Colonic mucosa (tissue), 4 donors: Measurements from ENCODE around the gene CRYBB1. TPM values are rescaled to one million over a fixed set of nuclear protein-coding genes. Genes with fewer than 3 reads are reported as not detected.
"Not testable (repeated sequence)": the region's sequence is repeated elsewhere in the genome, so short reads cannot be mapped to it uniquely, and the experiment has no call there.

Source experiments
- DNase-seq: peaks from one replicate; pipeline ENCODE4 v3.0.0-alpha.2; 2020
- H3K27ac ChIP-seq: fragments of 200-600 bp; one replicate; pipeline ENCODE4 v1.8.0; 2021
- H3K27me3 ChIP-seq: fragments of 200-600 bp; one replicate; pipeline ENCODE4 v1.8.0; 2021
- H3K36me3 ChIP-seq: fragments of 200-600 bp; one replicate; pipeline ENCODE4 v1.8.0; 2021
- H3K4me1 ChIP-seq: fragments of 200-600 bp; one replicate; pipeline ENCODE4 v1.8.0; 2021; ENCODE audit warnings: mild to moderate bottlenecking
- H3K4me3 ChIP-seq: fragments of 200-600 bp; one replicate; pipeline ENCODE4 v1.8.0; 2021
- H3K9ac ChIP-seq, 2 donors: one replicate each; pipeline ENCODE4 v1.7.0; 2013; ENCODE audit warnings: control low read depth in 2 of 2, low read depth in 2 of 2, low read length in 2 of 2
- H3K9me3 ChIP-seq: fragments of 200-600 bp; one replicate; pipeline ENCODE4 v1.8.0; 2021
- intact Hi-C: fragments of 100-400 bp; cut with DNase I; formaldehyde crosslinking; loops from one replicate; pipeline ENCODE4 v1.14.1; 2022
- total RNA-seq, 2 donors: library from RNA; stranded (reverse); fragmentation: NEBNext Ultra II Directional in 1 of 2; extraction: Animal tissue kit (Norgen Biotek cat#: 25700) in 1 of 2; gene quantifications; one replicate each; pipeline ENCODE4 v1.2.1, GENCODE V29; 2021
- TF ChIP-seq, protein P1 (sequence below): fragments of 200-600 bp; IDR thresholded peaks from one replicate; pipeline ENCODE4 v1.8.0; 2022; ENCODE audit warnings: antibody characterized with exemption, mild to moderate bottlenecking
- donor health status: healthy.
- donor health status: DM: no; HTN: no; CAD: no.
- donor health status: DM: no; HTN: no; CAD: no.

The CRYBB1 gene
- total RNA-seq, 2 donors from 2014 or later: 0.32 TPM; not detected in 1

DNA sequence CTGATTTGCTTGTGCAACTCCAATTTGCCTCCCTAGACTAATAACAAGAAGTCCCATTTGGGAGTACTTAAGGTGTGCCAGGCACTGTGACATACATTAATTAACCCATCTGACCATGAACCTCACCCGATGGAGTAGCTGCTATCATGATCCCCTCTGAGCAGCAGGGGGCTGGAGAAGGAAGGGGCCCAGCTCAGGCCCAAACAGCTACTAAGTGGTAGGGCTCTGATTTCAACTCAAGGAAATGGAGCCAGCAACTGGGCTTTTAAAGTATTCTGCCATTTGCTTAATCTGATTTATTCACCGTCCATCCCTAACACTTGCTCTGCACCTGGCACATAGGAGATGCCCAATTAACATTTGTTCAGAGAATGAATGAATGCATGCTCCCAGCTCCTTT is 1.2 kb downstream of the CRYBB1 start:
- Histone ChIP-seq H3K36me3 (no peaks in the 10 kb centered on the region), H3K9ac (no peak overlapping the region), H3K27me3 (no peaks in the 10 kb centered on the region), H3K4me1 (no peaks in the 10 kb centered on the region), H3K9me3 (no peaks in the 10 kb centered on the region), H3K27ac (no peak overlapping the region), H3K4me3 (no peak overlapping the region)
- no peak for DNase-seq
- TF ChIP-seq, protein P1, sequence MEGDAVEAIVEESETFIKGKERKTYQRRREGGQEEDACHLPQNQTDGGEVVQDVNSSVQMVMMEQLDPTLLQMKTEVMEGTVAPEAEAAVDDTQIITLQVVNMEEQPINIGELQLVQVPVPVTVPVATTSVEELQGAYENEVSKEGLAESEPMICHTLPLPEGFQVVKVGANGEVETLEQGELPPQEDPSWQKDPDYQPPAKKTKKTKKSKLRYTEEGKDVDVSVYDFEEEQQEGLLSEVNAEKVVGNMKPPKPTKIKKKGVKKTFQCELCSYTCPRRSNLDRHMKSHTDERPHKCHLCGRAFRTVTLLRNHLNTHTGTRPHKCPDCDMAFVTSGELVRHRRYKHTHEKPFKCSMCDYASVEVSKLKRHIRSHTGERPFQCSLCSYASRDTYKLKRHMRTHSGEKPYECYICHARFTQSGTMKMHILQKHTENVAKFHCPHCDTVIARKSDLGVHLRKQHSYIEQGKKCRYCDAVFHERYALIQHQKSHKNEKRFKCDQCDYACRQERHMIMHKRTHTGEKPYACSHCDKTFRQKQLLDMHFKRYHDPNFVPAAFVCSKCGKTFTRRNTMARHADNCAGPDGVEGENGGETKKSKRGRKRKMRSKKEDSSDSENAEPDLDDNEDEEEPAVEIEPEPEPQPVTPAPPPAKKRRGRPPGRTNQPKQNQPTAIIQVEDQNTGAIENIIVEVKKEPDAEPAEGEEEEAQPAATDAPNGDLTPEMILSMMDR: no peak
- intact Hi-C loops: no loop called here

DNA sequence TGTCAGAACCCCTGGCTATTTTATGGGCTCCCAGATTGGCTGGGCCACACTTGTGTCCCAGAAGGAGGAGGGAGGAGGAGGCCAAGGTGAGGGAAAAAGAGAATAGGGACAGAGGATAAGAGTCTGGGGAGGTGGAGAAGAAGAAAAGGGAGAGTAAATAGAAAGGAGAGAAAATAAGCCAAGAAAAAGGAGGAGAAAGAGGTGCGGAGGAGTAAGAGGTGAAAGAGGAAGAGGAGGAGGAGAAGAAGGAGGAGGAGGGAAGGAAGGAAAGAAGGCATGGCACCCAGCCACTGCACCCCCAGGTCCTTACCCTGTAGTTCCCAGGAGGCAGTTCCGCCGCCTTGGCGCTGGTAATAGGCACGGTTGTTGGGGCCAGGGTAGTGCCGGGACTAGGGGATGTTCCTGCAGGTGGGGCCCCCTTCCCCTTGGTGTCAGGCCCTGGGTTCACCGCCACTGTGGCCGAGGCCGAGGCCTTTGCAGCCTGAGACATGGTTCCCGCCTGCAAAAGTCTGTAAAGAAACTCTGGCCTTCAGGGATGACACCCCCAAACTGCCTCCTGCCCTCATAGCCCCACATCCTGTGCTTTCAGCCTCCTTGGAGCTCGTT is 1.9 kb downstream of the CRYBB1 start:
- Histone ChIP-seq H3K9ac (no peak overlapping the region), H3K4me3 (no peak overlapping the region), H3K27ac (no peak overlapping the region), H3K36me3 (no peaks in the 10 kb centered on the region), H3K27me3 (no peaks in the 10 kb centered on the region), H3K4me1 (no peaks in the 10 kb centered on the region), H3K9me3 (no peaks in the 10 kb centered on the region)
- intact Hi-C loops: no loop called here
- no peak for DNase-seq
- TF ChIP-seq, protein P1: no peak

GRCh38 chr22:26615149-26615548 is 2.7 kb downstream of the CRYBB1 start:
- Histone ChIP-seq H3K4me1 (no peaks in the 10 kb centered on the region), H3K9me3 (no peaks in the 10 kb centered on the region), H3K4me3 (no peak overlapping the region), H3K36me3 (no peaks in the 10 kb centered on the region), H3K9ac (no peak overlapping the region), H3K27ac (no peak overlapping the region), H3K27me3 (no peaks in the 10 kb centered on the region)
- TF ChIP-seq, protein P1: no peak
- intact Hi-C loops: no loop called here
- DNase-seq: no peak

- H3K9ac ChIP-seq: no peak overlapping the region
- no peaks in the 10 kb centered on the region for H3K36me3 ChIP-seq
- TF ChIP-seq, protein P1: no peak
- H3K27ac ChIP-seq: no peak overlapping the region
- H3K4me3 ChIP-seq: no peak overlapping the region
- H3K9me3 ChIP-seq: no peaks in the 10 kb centered on the region
- H3K27me3 ChIP-seq: no peaks in the 10 kb centered on the region
- intact Hi-C loops: no loop called here
- H3K4me1 ChIP-seq: no peaks in the 10 kb centered on the region
- DNase-seq: no peak
Observed at GRCh38 chr22:26614322-26614721, 3.5 kb downstream of the CRYBB1 start.

GRCh38 chr22:26613753-26614152 is 4.1 kb downstream of the CRYBB1 start:
- intact Hi-C loops, H3K9ac ChIP-seq, H3K27ac ChIP-seq, H3K4me1 ChIP-seq, DNase-seq, H3K4me3 ChIP-seq, H3K9me3 ChIP-seq, H3K27me3 ChIP-seq, H3K36me3 ChIP-seq: not testable (repeated sequence)

DNA sequence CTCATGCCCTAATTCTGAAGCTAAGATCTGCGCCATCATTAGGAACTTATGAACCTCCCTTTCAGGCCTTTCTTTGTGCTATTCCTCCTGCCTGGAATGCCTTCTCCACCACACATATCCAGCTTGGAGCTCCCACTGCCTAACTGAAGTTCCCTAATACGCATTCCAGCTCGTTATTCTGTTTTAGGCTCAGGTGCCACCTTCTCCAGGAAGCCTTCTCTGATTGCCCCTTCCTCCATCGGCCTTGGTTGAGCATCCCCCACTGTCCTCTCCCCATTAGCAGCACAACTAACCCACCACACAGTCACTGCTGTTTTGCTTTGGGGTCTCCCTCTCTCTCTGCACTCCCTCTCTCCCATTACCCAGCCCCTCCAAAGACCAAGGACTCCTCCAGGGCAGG is 5.2 kb downstream of the CRYBB1 start:
- DNase-seq: no peak
- no peaks in the 10 kb centered on the region for H3K4me1 ChIP-seq
- TF ChIP-seq, protein P1: no peak
- no peaks in the 10 kb centered on the region for H3K36me3 ChIP-seq
- H3K4me3 ChIP-seq: no peak overlapping the region
- no peak overlapping the region for H3K9ac ChIP-seq
- no peaks in the 10 kb centered on the region for H3K9me3 ChIP-seq
- H3K27ac ChIP-seq: no peak overlapping the region
- no peaks in the 10 kb centered on the region for H3K27me3 ChIP-seq
- intact Hi-C loops: no loop called here
